A549 (cell line): ENCODE results near the gene GALNT7.

Experiments
- CEBPB ChIP-seq, 2 experiments: fragments of >200 bp in 1 of 2; sonication (Bioruptor Twin) in 1 of 2; formaldehyde crosslinking in 1 of 2; IDR thresholded peaks; 2 replicates each; pipeline ENCODE4 v1.6.1; 2012 to 2016
- CTCF ChIP-seq: fragments of >200 bp; sonication (Bioruptor Twin); formaldehyde crosslinking; IDR thresholded peaks from 3 replicates; pipeline ENCODE4 v1.5.1; 2016
- EP300 ChIP-seq, 2 experiments: fragments of >200 bp; sonication (Bioruptor Twin); formaldehyde crosslinking; IDR thresholded peaks; 2 replicates in 1 of 2; 3 replicates in 1 of 2; pipeline ENCODE4 v1.6.1; 2016 to 2017
- MAFK ChIP-seq: fragments of 450-650 bp; IDR thresholded peaks from 2 replicates; pipeline ENCODE4 v1.6.1; 2014; ENCODE audit not compliant: partially characterized antibody
- MYC ChIP-seq: IDR thresholded peaks from 2 replicates; pipeline ENCODE4 v1.6.1; 2012; ENCODE audit warnings: mild to moderate bottlenecking, inconsistent platforms, low read length, improper control_type of control experiment, borderline replicate concordance
- NR3C1 ChIP-seq: fragments of >200 bp; sonication (Bioruptor Twin); formaldehyde crosslinking; IDR thresholded peaks from 3 replicates; pipeline ENCODE4 v1.6.1; 2017
- POLR2A ChIP-seq: IDR thresholded peaks from 2 replicates; pipeline ENCODE4 v1.6.1; 2012; ENCODE audit warnings: mild to moderate bottlenecking, low read length
- RCOR1 ChIP-seq: fragments of 150-350 bp; IDR thresholded peaks from 2 replicates; pipeline ENCODE4 v1.6.1; 2014; ENCODE audit warnings: antibody characterized with exemption, low read length, low read depth
- RFX5 ChIP-seq: fragments of 450-650 bp; IDR thresholded peaks from 2 replicates; pipeline ENCODE4 v1.7.1; 2014; ENCODE audit warnings: antibody characterized with exemption, mild to moderate bottlenecking, moderate library complexity
- SMC3 ChIP-seq: fragments of >200 bp; sonication (Bioruptor Twin); formaldehyde crosslinking; IDR thresholded peaks from 3 replicates; pipeline ENCODE4 v1.6.1; 2018; ENCODE audit warnings: inconsistent platforms
- SREBF2 ChIP-seq: fragments of 450-650 bp; IDR thresholded peaks from 2 replicates; pipeline ENCODE4 v1.6.1; 2014; ENCODE audit warnings: mild to moderate bottlenecking, moderate library complexity
- TF ChIP-seq, protein P1 (sequence below): IDR thresholded peaks from 2 replicates; pipeline ENCODE4 v1.6.1; 2012

DNA sequence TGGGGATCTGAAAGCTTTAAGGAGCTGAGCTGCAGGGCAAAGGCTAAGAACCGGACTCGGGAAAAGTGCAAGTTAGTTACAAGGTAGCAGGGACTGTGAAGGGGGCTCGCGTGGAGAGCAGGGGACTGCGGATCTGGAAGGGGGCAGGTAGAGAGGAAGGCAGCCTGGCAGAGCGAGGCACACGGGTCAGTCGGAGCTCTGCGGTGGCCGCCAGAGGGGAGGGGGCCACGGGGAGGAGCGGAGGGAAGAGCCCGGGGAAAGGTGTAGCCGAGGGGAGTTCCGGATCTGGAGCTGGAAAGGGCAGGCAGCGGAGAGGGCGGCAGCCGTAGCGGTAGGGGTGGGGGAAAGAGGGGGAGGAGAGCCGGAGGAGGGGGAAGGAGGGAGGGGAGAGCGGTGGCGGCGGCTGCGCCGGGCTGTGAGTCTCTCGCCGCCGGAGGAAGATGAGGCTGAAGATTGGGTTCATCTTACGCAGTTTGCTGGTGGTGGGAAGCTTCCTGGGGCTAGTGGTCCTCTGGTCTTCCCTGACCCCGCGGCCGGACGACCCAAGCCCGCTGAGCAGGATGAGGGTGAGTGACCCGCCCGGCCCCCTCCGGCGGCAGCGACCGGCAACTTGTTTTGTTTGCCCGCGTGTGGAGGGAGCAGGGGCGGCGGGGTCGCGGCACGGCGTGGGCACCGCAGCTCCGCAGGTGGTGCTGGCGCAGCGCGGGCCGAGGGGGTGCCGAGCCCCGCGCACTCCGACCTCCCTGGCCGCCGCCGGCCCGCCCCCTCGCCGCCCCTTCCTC, at the start of gene GALNT7:
- TF ChIP-seq CTCF, result no peak
- TF ChIP-seq RCOR1, result no peak
- peak; percentile 25 for TF ChIP-seq POLR2A
- no peak for TF ChIP-seq CEBPB (IDR thresholded peaks at IDR 0.05)
- TF ChIP-seq, protein P1, sequence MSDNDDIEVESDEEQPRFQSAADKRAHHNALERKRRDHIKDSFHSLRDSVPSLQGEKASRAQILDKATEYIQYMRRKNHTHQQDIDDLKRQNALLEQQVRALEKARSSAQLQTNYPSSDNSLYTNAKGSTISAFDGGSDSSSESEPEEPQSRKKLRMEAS, result peak; percentile 27; the same call in 1 of the 2 replicates
- no peak for TF ChIP-seq NR3C1
- no peak for TF ChIP-seq MAFK
- no peak for TF ChIP-seq EP300 (IDR thresholded peaks at IDR 0.05)
- no peak; the same call in 2 of the 3 replicates for TF ChIP-seq SMC3
- TF ChIP-seq RFX5, result no peak
- TF ChIP-seq MYC, result no peak
- TF ChIP-seq SREBF2, result no peak
